Fibroblast of lung (primary cell): ENCODE data around the gene AIFM3.

ENCODE experiments used
- EZH2 ChIP-seq: IDR thresholded peaks from 2 replicates; pipeline ENCODE4 v1.5.1; 2012; ENCODE audit warnings: low read length, control low read depth, mild to moderate bottlenecking; ENCODE audit errors: missing control alignments
- TF ChIP-seq, protein P1 (sequence below), 2 donors: IDR thresholded peaks in 1 of 2; conservative IDR thresholded peaks in 1 of 2; 1 replicate in 1 of 2; 2 replicates in 1 of 2; pipeline ENCODE4 v1.5.1; 2011 to 2012; ENCODE audit warnings: low read length in 2 of 2, control low read depth in 1 of 2, inconsistent platforms in 1 of 2, low read depth in 1 of 2, mild to moderate bottlenecking in 1 of 2

DNA sequence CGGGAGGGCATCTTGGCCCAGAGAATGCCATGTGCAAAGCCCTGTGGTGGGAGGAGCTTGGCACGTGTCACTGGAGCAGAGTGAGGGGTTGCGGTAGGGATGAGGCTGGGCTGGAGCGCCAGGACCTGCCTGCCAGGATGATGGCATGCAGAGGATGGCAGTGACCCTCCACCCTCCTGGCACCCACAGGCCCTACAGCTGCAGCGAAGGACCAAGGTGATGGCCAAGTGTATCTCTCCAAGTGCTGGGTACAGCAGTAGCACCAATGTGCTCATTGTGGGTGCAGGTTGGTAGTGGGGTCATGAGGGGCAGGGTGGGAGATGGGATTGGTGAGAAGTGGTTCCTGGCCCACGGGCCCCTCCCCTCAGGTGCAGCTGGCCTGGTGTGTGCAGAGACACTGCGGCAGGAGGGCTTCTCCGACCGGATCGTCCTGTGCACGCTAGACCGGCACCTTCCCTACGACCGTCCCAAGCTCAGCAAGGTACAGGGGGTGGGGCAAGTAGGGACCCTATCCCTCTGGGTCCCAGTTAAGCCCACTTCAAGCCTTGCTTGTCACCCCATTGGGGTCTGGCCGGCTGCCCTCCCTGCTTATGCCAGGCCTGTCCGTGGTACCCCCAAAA lies 7.4 kb downstream of the AIFM3 start:
- TF ChIP-seq, protein P1, sequence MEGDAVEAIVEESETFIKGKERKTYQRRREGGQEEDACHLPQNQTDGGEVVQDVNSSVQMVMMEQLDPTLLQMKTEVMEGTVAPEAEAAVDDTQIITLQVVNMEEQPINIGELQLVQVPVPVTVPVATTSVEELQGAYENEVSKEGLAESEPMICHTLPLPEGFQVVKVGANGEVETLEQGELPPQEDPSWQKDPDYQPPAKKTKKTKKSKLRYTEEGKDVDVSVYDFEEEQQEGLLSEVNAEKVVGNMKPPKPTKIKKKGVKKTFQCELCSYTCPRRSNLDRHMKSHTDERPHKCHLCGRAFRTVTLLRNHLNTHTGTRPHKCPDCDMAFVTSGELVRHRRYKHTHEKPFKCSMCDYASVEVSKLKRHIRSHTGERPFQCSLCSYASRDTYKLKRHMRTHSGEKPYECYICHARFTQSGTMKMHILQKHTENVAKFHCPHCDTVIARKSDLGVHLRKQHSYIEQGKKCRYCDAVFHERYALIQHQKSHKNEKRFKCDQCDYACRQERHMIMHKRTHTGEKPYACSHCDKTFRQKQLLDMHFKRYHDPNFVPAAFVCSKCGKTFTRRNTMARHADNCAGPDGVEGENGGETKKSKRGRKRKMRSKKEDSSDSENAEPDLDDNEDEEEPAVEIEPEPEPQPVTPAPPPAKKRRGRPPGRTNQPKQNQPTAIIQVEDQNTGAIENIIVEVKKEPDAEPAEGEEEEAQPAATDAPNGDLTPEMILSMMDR (conservative IDR thresholded peaks at IDR 0.05 in 1 of 2, IDR thresholded peaks at IDR 0.05 in 1 of 2; ENCODE audit: low read depth in 1 of 2, low read length in 2 of 2): no peak
- no peak for TF ChIP-seq EZH2
